Measurements from ENCODE around the gene RNF183.

The RNF183 gene

GRCh38 chr9:113320051-113320450 lies 16.9 kb upstream of the RNF183 start:
- no peak for DNase-seq (ENCODE audit: low read depth)
- no peak for TF ChIP-seq CTCF (IDR thresholded peaks at IDR 0.05; ENCODE audit: low read depth, low read length, missing control alignments)
- in situ Hi-C loops (cut with HindIII; ENCODE audit: low sequenced_read_pairs), result no loop called here
- H3K4me3 ChIP-seq (ENCODE audit: low read depth, low read length), result no peak overlapping the region

GRCh38 chr9:113319054-113319453 lies 15.9 kb upstream of the RNF183 start:
- no peak for TF ChIP-seq CTCF (IDR thresholded peaks at IDR 0.05; ENCODE audit: low read depth, low read length, missing control alignments)
- in situ Hi-C loops (cut with HindIII; ENCODE audit: low sequenced_read_pairs), result no loop called here
- no peak overlapping the region for H3K4me3 ChIP-seq (ENCODE audit: low read depth, low read length)
- DNase-seq (ENCODE audit: low read depth), result no peak

- DNase-seq (ENCODE audit: low read depth), result no peak
- H3K4me3 ChIP-seq (ENCODE audit: low read depth, low read length), result no peak overlapping the region
- in situ Hi-C loops (cut with HindIII; ENCODE audit: low sequenced_read_pairs), result no loop called here
- TF ChIP-seq CTCF (IDR thresholded peaks at IDR 0.05; ENCODE audit: low read depth, low read length, missing control alignments), result no peak
Measured at GRCh38 chr9:113317777-113318176, 14.6 kb upstream of the RNF183 start.

- no peak for TF ChIP-seq CTCF (IDR thresholded peaks at IDR 0.05; ENCODE audit: low read depth, low read length, missing control alignments)
- in situ Hi-C loops (cut with HindIII; ENCODE audit: low sequenced_read_pairs), result no loop called here
- DNase-seq (ENCODE audit: low read depth), result no peak
- H3K4me3 ChIP-seq (ENCODE audit: low read depth, low read length), result no peak overlapping the region
Measured at GRCh38 chr9:113316030-113316429, 12.9 kb upstream of the RNF183 start.

GRCh38 chr9:113315231-113315630 lies 12.1 kb upstream of the RNF183 start:
- no peak for TF ChIP-seq CTCF (IDR thresholded peaks at IDR 0.05; ENCODE audit: low read depth, low read length, missing control alignments)
- no peak for DNase-seq (ENCODE audit: low read depth)
- no peak overlapping the region for H3K4me3 ChIP-seq (ENCODE audit: low read depth, low read length)
- in situ Hi-C loops (cut with HindIII; ENCODE audit: low sequenced_read_pairs), result no loop called here

GRCh38 chr9:113313261-113313660 lies 10.1 kb upstream of the RNF183 start:
- TF ChIP-seq CTCF (IDR thresholded peaks at IDR 0.05; ENCODE audit: low read depth, low read length, missing control alignments), result no peak
- in situ Hi-C loops (cut with HindIII; ENCODE audit: low sequenced_read_pairs), result no loop called here
- H3K4me3 ChIP-seq (ENCODE audit: low read depth, low read length), result no peak overlapping the region
- DNase-seq (ENCODE audit: low read depth), result no peak

- no peak overlapping the region for H3K4me3 ChIP-seq (ENCODE audit: low read depth, low read length)
- DNase-seq (ENCODE audit: low read depth), result no peak
- in situ Hi-C loops (cut with HindIII; ENCODE audit: low sequenced_read_pairs), result no loop called here
- TF ChIP-seq CTCF (IDR thresholded peaks at IDR 0.05; ENCODE audit: low read depth, low read length, missing control alignments), result no peak
Measured at GRCh38 chr9:113311961-113312360, 8.8 kb upstream of the RNF183 start.
